Measurements from ENCODE around the gene MRTFA. TPM values are rescaled to one million over a fixed set of nuclear protein-coding genes. Genes with fewer than 3 reads are reported as not detected.

MRTFA gene
- total RNA-seq, 1 donor from 2014 or later, result 115 TPM

DNA sequence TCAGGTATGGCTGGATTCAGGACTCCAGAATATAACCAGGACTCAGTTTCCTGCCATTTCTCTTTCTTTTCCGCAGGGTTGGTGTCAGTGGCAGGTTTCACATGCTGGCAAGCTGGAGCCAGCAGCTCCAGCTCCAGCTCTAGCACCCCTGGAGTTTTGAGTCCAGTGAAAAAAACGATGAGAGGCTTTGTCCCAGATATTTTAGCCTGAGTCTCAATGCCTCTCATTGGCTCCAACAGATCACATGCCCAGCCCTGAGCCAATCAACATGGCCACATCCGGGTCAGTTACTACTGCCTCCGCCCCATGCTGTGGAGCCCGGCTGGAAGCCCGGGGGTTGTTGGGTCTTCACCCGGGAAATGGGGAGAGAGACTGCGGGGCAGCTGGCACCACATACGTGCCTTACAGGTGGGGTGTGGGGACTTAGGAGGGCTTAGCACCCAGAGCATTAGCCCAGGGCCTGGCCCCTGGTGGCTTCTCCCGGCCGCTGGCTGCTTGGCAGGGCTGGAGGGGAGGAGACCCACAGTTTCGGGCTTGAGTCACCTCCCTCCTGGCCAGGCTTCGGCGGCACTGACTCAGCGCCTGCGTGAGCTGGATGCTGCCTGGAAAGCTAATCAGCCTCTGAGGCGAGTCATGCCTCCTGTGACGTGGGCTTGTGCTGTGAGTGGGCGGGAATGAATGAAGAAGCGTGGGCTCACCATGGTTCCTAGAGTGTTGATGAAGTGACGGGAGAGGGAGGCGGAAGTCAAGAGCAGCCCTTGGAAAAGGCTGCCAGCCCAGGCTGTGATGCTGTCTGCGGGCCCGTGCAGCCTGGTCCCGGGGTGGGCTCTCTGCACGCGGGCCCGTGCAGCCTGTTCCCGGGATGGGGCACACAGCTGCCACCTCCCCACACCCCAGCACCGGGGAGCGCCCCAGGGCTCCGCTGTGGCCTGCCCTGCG is 15.3 kb upstream of the MRTFA start:
- DNase-seq, result peak; percentile 42
- CTCF ChIA-PET, result interaction anchor here (0.6 to 9.2 kb wide), 3 partner anchors 31 to 267 kb away, joined by 3 to 215 read pairs (median 4); no protein-coding TSS in a partner anchor
- Mint-ChIP-seq H3K4me1 (peaks cover 12% of the 10 kb centered on the region), H3K36me3 (ENCODE audit: low read depth) (no peaks in the 10 kb centered on the region), H3K27ac (peak overlapping the region; percentile 88), H3K4me3 (peak overlapping the region; percentile 83), H3K9me3 (no peaks in the 10 kb centered on the region), H3K27me3 (no peaks in the 10 kb centered on the region)
- intact Hi-C loops (cut with micrococcal nuclease), result no loop called here
- ATAC-seq (ENCODE audit: low read depth), result peak; percentile 90
- TF ChIP-seq, protein P1, sequence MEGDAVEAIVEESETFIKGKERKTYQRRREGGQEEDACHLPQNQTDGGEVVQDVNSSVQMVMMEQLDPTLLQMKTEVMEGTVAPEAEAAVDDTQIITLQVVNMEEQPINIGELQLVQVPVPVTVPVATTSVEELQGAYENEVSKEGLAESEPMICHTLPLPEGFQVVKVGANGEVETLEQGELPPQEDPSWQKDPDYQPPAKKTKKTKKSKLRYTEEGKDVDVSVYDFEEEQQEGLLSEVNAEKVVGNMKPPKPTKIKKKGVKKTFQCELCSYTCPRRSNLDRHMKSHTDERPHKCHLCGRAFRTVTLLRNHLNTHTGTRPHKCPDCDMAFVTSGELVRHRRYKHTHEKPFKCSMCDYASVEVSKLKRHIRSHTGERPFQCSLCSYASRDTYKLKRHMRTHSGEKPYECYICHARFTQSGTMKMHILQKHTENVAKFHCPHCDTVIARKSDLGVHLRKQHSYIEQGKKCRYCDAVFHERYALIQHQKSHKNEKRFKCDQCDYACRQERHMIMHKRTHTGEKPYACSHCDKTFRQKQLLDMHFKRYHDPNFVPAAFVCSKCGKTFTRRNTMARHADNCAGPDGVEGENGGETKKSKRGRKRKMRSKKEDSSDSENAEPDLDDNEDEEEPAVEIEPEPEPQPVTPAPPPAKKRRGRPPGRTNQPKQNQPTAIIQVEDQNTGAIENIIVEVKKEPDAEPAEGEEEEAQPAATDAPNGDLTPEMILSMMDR (IDR thresholded peaks at IDR 0.05), result no peak
- POLR2A ChIA-PET, result interaction anchor here (0.6 to 1.2 kb wide), 3 partner anchors 15 to 383 kb away, joined by 3 to 6 read pairs (median 4); partner anchors contain the start of gene MRTFA

DNA sequence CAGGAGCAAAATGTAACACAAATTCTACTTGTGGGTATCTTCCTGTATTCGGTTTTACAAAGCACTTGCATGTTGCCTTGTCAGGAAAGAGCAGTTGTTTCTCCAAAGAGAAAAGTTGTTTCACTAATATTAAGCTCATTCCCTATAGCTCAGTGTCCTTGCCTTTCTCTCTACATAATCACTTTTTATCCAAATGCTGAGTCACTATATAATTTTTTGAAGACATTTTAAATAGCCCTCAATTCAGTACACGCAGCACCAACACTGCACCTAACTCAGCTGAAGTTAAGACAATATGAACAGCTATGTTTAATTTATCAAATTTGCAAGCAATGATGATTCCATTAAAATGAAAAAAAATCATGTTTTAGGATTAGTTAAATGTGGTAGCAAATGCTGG is 14.5 kb upstream of the MRTFA start:
- TF ChIP-seq, protein P1 (IDR thresholded peaks at IDR 0.05), result no peak
- no peaks in the 10 kb centered on the region for H3K27me3 Mint-ChIP-seq
- ChIA-PET CTCF (interaction anchor here (0.8 to 9.2 kb wide), 3 partner anchors 15 to 122 kb away, joined by 3 to 215 read pairs (median 4); no protein-coding TSS in a partner anchor), POLR2A (interaction anchor here (0.6 to 1.2 kb wide), 2 partner anchors 127 to 382 kb away, joined by 4 to 6 read pairs; no protein-coding TSS in a partner anchor)
- no peak overlapping the region for H3K4me3 Mint-ChIP-seq
- H3K9me3 Mint-ChIP-seq, result no peaks in the 10 kb centered on the region
- ATAC-seq (ENCODE audit: low read depth), result no peak
- DNase-seq, result no peak
- H3K36me3 Mint-ChIP-seq (ENCODE audit: low read depth), result no peaks in the 10 kb centered on the region
- intact Hi-C loops (cut with micrococcal nuclease), result no loop called here
- no peak overlapping the region for H3K27ac Mint-ChIP-seq
- H3K4me1 Mint-ChIP-seq, result peaks cover 18% of the 10 kb centered on the region

DNA sequence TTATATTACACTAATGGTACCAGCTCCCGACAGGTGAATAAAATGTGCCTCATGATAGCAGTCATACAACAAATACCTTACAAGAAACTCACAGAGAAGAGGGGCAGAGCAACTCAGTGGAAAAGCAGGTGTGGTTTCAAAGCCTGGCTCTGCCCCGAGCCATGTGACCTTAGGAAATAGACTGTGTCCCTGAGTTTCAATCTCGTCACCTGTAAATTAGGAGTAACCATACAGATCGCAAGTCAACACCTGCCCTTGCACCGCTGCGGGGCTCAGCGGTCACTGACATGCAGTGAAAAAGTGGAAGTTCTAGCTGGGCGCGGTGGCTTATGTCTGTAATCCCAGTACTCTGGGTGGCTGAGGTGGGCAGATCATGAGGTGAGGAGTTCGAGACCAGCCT is 11.9 kb upstream of the MRTFA start:
- TF ChIP-seq, protein P1 (IDR thresholded peaks at IDR 0.05), result no peak
- H3K27ac Mint-ChIP-seq, result no peak overlapping the region
- no peaks in the 10 kb centered on the region for H3K27me3 Mint-ChIP-seq
- ChIA-PET CTCF (interaction anchor here (6.2 to 9.2 kb wide), 2 partner anchors 119 to 212 kb away, joined by 104 to 215 read pairs; no protein-coding TSS in a partner anchor), POLR2A (interaction anchor here (0.6 to 1.6 kb wide), 3 partner anchors 124 to 266 kb away, joined by 4 to 5 read pairs (median 4); no protein-coding TSS in a partner anchor)
- H3K9me3 Mint-ChIP-seq, result no peaks in the 10 kb centered on the region
- DNase-seq (no peak), ATAC-seq (ENCODE audit: low read depth) (no peak)
- H3K4me3 Mint-ChIP-seq, result no peak overlapping the region
- H3K4me1 Mint-ChIP-seq, result peaks cover 20% of the 10 kb centered on the region
- no peaks in the 10 kb centered on the region for H3K36me3 Mint-ChIP-seq (ENCODE audit: low read depth)
- intact Hi-C loops (cut with micrococcal nuclease), result no loop called here

DNA sequence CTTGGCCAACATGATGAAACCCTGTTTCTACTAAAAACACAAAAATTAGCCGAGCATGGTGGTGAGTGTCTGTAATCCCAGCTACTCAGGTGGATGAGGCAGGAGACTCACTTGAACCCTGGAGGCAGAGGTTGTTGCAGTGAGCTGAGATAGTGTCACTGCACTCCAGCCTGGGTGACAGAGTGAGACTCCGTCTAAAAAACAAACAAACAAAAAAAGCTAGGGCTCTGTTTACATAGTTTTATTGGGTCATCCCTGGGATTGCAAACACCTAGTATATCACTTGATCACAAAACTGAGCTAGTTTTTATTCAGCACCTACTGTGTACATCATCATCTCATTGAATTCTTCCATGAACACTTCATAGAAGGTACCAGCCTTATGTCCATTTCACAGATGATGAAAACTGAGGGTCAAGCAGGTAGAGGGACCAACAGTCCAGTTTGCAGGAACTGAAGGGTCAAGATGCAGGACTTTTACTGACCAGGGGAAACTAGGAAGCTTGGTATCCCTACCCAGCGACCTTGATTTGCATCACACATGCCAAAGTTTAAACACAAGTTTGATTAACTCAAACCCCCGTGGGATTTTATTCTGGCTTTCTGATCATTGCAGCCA is 9.2 kb upstream of the MRTFA start:
- Mint-ChIP-seq H3K9me3 (no peaks in the 10 kb centered on the region), H3K4me1 (peaks cover 14% of the 10 kb centered on the region), H3K27ac (no peak overlapping the region), H3K27me3 (no peaks in the 10 kb centered on the region), H3K36me3 (ENCODE audit: low read depth) (no peaks in the 10 kb centered on the region), H3K4me3 (no peak overlapping the region)
- intact Hi-C loops (cut with micrococcal nuclease), result loop anchor here (1.0 kb wide), 5 partner anchors 9 to 254 kb away; partner anchors contain the start of gene MRTFA
- CTCF ChIA-PET, result interaction anchor here (0.7 to 9.2 kb wide), 35 partner anchors 9 to 279 kb away, joined by 3 to 215 read pairs (median 5); partner anchors contain the start of gene MRTFA
- ATAC-seq (ENCODE audit: low read depth) (no peak), DNase-seq (no peak)
- TF ChIP-seq, protein P1 (IDR thresholded peaks at IDR 0.05), result no peak
- POLR2A ChIA-PET, result interaction anchor here (0.6 to 2.7 kb wide), 9 partner anchors 9 to 1180 kb away, joined by 3 to 27 read pairs (median 9); partner anchors contain the start of gene MRTFA

All from activated B cell treated with CpG ODN at 0.5 μM for 24 hours (primary cell).